ENCODE measurements around the gene ICA1.
"Not testable (repeated sequence)": the region's sequence is repeated elsewhere in the genome, so short reads cannot be mapped to it uniquely, and the experiment has no call there.

Gene ICA1

GRCh38 chr7:8245032-8245431, 16.9 kb downstream of the ICA1 start:
- DNase-seq (ENCODE audit: low read depth); H3K9me3 ChIP-seq (ENCODE audit: control insufficient read depth, low read length): not testable (repeated sequence)

DNA sequence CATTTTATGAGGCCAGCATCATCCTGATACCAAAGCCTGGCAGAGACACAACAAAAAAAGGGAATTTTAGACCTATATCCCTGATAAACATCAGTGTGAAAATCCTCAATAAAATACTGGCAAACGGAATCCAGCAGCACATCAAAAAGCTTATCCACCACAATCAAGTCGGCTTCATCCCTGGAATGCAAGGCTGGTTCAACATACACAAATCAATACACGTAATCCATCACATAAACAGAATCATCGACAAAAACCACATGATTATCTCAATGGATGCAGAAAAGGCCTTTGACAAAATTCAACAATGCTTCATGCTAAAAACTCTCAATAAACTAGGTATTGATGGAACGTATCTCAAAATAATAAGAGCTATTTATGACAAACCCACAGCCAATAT, 18.9 kb downstream of the ICA1 start:
- H3K4me3 ChIP-seq (ENCODE audit: low read length); DNase-seq (ENCODE audit: low read depth); H3K36me3 ChIP-seq (ENCODE audit: control insufficient read depth, insufficient read depth, low read length, severe bottlenecking); H3K9me3 ChIP-seq (ENCODE audit: control insufficient read depth, low read length); H3K9ac ChIP-seq (ENCODE audit: low read length); H3K4me1 ChIP-seq (ENCODE audit: control insufficient read depth, insufficient read depth, low read length); H3K27me3 ChIP-seq (replicated peaks; ENCODE audit: control insufficient read depth, insufficient read depth, low read length): not testable (repeated sequence)

More at GRCh38 chr7:8245032-8245431, 16.9 kb downstream of the ICA1 start:
- H3K9ac ChIP-seq (ENCODE audit: low read length); H3K27me3 ChIP-seq (replicated peaks; ENCODE audit: control insufficient read depth, insufficient read depth, low read length); H3K36me3 ChIP-seq (ENCODE audit: control insufficient read depth, insufficient read depth, low read length, severe bottlenecking); H3K4me3 ChIP-seq (ENCODE audit: low read length); H3K4me1 ChIP-seq (ENCODE audit: control insufficient read depth, insufficient read depth, low read length): not testable (repeated sequence)

DNA sequence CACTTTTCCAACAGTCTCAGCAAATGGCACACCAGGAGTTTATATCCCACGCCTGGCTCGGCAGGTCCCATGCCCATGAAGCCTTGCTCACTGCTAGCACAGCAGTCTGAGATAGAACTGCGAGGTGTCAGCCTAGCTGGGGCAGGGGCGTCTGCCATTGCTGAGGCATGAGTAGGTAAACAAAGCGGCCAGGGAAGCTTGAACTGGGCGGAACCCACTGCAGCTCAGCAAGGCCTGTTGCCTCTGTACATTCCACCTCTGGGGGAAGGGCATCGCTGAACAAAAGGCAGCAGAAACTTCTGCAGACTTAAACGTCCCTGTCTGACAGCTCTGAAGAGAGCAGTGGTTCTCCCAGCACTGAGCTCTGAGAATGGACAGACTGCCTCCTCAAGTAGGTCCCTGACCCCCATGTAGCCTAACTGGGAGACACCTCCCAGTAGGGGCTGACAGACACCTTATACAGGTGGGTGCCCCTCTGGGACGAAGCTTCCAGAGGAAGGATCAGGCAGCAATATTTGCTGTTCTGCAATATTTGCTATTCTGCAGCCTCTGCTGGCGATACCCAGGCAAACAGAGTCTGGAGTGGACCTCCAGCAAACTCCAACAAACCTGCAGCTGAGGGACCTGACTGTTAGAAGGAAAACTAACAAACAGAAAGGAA, 22.1 kb downstream of the ICA1 start:
- H3K4me3 ChIP-seq (ENCODE audit: low read length); H3K27me3 ChIP-seq (replicated peaks; ENCODE audit: control insufficient read depth, insufficient read depth, low read length); H3K9ac ChIP-seq (ENCODE audit: low read length); DNase-seq (ENCODE audit: low read depth); H3K36me3 ChIP-seq (ENCODE audit: control insufficient read depth, insufficient read depth, low read length, severe bottlenecking); H3K4me1 ChIP-seq (ENCODE audit: control insufficient read depth, insufficient read depth, low read length); H3K9me3 ChIP-seq (ENCODE audit: control insufficient read depth, low read length): not testable (repeated sequence)

DNA sequence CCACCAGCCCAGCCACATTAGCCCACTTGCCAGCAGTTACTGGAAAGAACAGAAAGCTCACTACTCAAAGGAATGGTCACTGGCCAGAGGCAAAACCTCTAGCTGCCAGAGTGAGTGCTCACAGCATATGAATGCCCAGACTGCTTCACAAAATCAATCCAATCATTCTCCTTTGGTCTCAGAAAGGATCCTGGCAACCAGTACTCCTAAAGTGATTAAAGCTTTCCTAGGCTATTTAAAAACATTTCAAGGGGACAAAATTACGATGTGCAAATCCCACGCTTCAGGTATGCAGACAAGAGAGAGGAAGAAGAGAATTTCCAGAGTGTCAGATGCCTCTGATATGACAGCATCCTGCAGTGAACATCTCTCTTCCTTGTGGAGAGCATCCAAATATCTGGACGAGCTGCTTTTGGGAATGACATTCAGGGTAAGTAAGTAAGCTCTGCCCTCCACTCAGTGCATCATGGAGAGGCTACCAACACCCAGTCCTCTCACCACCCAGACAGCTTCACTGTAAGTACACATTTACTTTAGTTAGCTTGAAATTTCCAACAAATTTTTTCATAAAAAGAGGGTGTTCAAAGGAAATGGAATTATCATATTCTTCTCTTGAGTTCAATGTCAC, 25.1 kb downstream of the ICA1 start:
- Histone ChIP-seq H3K9me3 (ENCODE audit: control insufficient read depth, low read length) (no peaks in the 10 kb centered on the region), H3K27me3 (replicated peaks; ENCODE audit: control insufficient read depth, insufficient read depth, low read length) (no peaks in the 10 kb centered on the region), H3K4me1 (ENCODE audit: control insufficient read depth, insufficient read depth, low read length) (no peaks in the 10 kb centered on the region), H3K9ac (ENCODE audit: low read length) (no peak overlapping the region), H3K4me3 (ENCODE audit: low read length) (no peak overlapping the region), H3K36me3 (ENCODE audit: control insufficient read depth, insufficient read depth, low read length, severe bottlenecking) (no peaks in the 10 kb centered on the region)
- DNase-seq (ENCODE audit: low read depth) = no peak

DNA sequence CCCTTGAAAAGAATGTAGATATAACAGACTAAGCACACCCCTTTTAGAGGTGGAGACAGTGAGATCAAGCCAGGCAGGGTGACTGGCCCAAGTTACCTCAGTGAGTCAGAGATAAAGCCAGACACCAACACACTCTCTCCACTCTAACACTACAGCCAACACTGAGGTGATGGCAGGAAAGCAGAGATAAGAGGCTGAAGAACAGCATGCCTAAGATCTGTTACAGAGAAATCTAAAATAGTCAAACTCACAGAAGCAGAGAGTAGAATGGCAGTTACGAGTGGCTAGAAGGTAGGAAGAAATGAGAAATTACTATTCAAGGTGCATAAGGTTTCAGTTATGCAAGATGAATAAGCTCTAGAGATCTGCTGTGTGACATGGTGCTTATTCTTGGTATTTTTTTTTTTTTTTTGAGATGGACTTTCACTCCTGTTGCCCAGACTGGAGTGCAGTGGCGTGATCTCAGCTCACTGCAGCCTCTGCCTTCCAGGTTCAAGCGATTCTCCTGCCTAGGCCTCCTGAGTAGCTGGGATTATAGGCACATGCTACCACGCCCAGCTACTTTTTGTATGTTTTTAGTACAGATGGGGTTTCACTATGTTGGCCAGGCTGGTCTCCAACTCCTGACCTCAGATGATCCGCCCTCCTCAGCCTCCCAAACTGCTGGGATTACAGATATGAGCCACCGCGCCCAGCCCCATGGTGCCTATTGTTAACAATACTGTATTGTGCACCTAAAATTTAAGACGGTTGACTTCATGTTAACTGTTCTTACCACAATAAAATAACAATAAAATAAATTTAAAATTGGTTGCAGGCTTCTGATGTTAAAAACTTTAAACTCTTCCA, 28.7 kb downstream of the ICA1 start:
- H3K27me3 ChIP-seq (replicated peaks; ENCODE audit: control insufficient read depth, insufficient read depth, low read length) = no peaks in the 10 kb centered on the region
- no peak for DNase-seq (ENCODE audit: low read depth)
- no peaks in the 10 kb centered on the region for H3K36me3 ChIP-seq (ENCODE audit: control insufficient read depth, insufficient read depth, low read length, severe bottlenecking)
- H3K9ac ChIP-seq (ENCODE audit: low read length) = no peak overlapping the region
- H3K4me1 ChIP-seq (ENCODE audit: control insufficient read depth, insufficient read depth, low read length) = no peaks in the 10 kb centered on the region
- no peak overlapping the region for H3K4me3 ChIP-seq (ENCODE audit: low read length)
- no peaks in the 10 kb centered on the region for H3K9me3 ChIP-seq (ENCODE audit: control insufficient read depth, low read length)

- H3K9ac ChIP-seq (ENCODE audit: low read length) = no peak overlapping the region
- H3K9me3 ChIP-seq (ENCODE audit: control insufficient read depth, low read length) = no peaks in the 10 kb centered on the region
- H3K4me1 ChIP-seq (ENCODE audit: control insufficient read depth, insufficient read depth, low read length) = no peaks in the 10 kb centered on the region
- DNase-seq (ENCODE audit: low read depth) = no peak
- H3K27me3 ChIP-seq (replicated peaks; ENCODE audit: control insufficient read depth, insufficient read depth, low read length) = peaks cover 7% of the 10 kb centered on the region
- no peak overlapping the region for H3K4me3 ChIP-seq (ENCODE audit: low read length)
- H3K36me3 ChIP-seq (ENCODE audit: control insufficient read depth, insufficient read depth, low read length, severe bottlenecking) = no peaks in the 10 kb centered on the region
These were observed 32.0 kb downstream of the ICA1 start for GRCh38 chr7:8229927-8230326.

GRCh38 chr7:8228766-8229674, 32.9 kb downstream of the ICA1 start:
- Histone ChIP-seq H3K9me3 (ENCODE audit: control insufficient read depth, low read length) (no peaks in the 10 kb centered on the region), H3K9ac (ENCODE audit: low read length) (no peak overlapping the region), H3K36me3 (ENCODE audit: control insufficient read depth, insufficient read depth, low read length, severe bottlenecking) (no peaks in the 10 kb centered on the region), H3K4me3 (ENCODE audit: low read length) (no peak overlapping the region), H3K4me1 (ENCODE audit: control insufficient read depth, insufficient read depth, low read length) (no peaks in the 10 kb centered on the region), H3K27me3 (replicated peaks; ENCODE audit: control insufficient read depth, insufficient read depth, low read length) (peaks cover 7% of the 10 kb centered on the region)
- DNase-seq (ENCODE audit: low read depth) = no peak

- H3K4me1 ChIP-seq (ENCODE audit: control insufficient read depth, insufficient read depth, low read length) = no peaks in the 10 kb centered on the region
- H3K9me3 ChIP-seq (ENCODE audit: control insufficient read depth, low read length) = no peaks in the 10 kb centered on the region
- H3K9ac ChIP-seq (ENCODE audit: low read length) = no peak overlapping the region
- DNase-seq (ENCODE audit: low read depth) = no peak
- peaks cover 7% of the 10 kb centered on the region for H3K27me3 ChIP-seq (replicated peaks; ENCODE audit: control insufficient read depth, insufficient read depth, low read length)
- H3K4me3 ChIP-seq (ENCODE audit: low read length) = no peak overlapping the region
- H3K36me3 ChIP-seq (ENCODE audit: control insufficient read depth, insufficient read depth, low read length, severe bottlenecking) = no peaks in the 10 kb centered on the region
These were observed 33.9 kb downstream of the ICA1 start for GRCh38 chr7:8228068-8228467.

GRCh38 chr7:8227261-8227660, 34.7 kb downstream of the ICA1 start:
- H3K4me3 ChIP-seq (ENCODE audit: low read length) = no peak overlapping the region
- no peak for DNase-seq (ENCODE audit: low read depth)
- peaks cover 7% of the 10 kb centered on the region for H3K27me3 ChIP-seq (replicated peaks; ENCODE audit: control insufficient read depth, insufficient read depth, low read length)
- H3K36me3 ChIP-seq (ENCODE audit: control insufficient read depth, insufficient read depth, low read length, severe bottlenecking) = no peaks in the 10 kb centered on the region
- no peak overlapping the region for H3K9ac ChIP-seq (ENCODE audit: low read length)
- H3K9me3 ChIP-seq (ENCODE audit: control insufficient read depth, low read length) = no peaks in the 10 kb centered on the region
- no peaks in the 10 kb centered on the region for H3K4me1 ChIP-seq (ENCODE audit: control insufficient read depth, insufficient read depth, low read length)

DNA sequence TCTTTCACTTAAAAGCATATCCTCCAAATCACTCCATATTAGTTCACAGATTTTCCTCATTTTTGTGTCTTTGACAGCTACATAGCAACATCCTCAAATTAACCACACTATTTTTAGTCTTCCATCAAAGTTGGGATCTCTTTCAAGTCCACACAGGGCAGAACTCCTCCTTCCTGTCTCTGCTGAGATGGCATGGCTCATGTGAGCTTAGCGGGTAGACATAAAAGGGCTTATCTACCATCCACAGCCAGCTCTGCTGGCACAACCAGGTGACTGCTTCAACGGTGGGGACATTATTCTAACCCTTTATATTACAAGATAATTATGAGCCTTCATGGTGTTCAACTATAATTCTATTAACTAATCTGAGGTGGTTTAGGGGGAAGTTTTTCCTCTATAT, 35.5 kb downstream of the ICA1 start:
- Histone ChIP-seq H3K9me3 (ENCODE audit: control insufficient read depth, low read length) (no peaks in the 10 kb centered on the region), H3K4me1 (ENCODE audit: control insufficient read depth, insufficient read depth, low read length) (no peaks in the 10 kb centered on the region), H3K27me3 (replicated peaks; ENCODE audit: control insufficient read depth, insufficient read depth, low read length) (peaks cover 7% of the 10 kb centered on the region), H3K36me3 (ENCODE audit: control insufficient read depth, insufficient read depth, low read length, severe bottlenecking) (no peaks in the 10 kb centered on the region), H3K9ac (ENCODE audit: low read length) (no peak overlapping the region), H3K4me3 (ENCODE audit: low read length) (no peak overlapping the region)
- DNase-seq (ENCODE audit: low read depth) = no peak

- no peaks in the 10 kb centered on the region for H3K9me3 ChIP-seq (ENCODE audit: control insufficient read depth, low read length)
- peaks cover 4% of the 10 kb centered on the region for H3K4me1 ChIP-seq (ENCODE audit: control insufficient read depth, insufficient read depth, low read length)
- H3K9ac ChIP-seq (ENCODE audit: low read length) = no peak overlapping the region
- no peak overlapping the region for H3K4me3 ChIP-seq (ENCODE audit: low read length)
- peaks cover 7% of the 10 kb centered on the region for H3K27me3 ChIP-seq (replicated peaks; ENCODE audit: control insufficient read depth, insufficient read depth, low read length)
- DNase-seq (ENCODE audit: low read depth) = no peak
- no peaks in the 10 kb centered on the region for H3K36me3 ChIP-seq (ENCODE audit: control insufficient read depth, insufficient read depth, low read length, severe bottlenecking)
These were observed 40.4 kb downstream of the ICA1 start for GRCh38 chr7:8221567-8221966.
